Measurements from ENCODE around the gene NMU. TPM values are rescaled to one million over a fixed set of nuclear protein-coding genes. Genes with fewer than 3 reads are reported as not detected.
"Not testable (repeated sequence)": the region's sequence is repeated elsewhere in the genome, so short reads cannot be mapped to it uniquely, and the experiment has no call there.

The NMU gene
- total RNA-seq, 1 experiment from 2014 or later, result 8.5 TPM

DNA sequence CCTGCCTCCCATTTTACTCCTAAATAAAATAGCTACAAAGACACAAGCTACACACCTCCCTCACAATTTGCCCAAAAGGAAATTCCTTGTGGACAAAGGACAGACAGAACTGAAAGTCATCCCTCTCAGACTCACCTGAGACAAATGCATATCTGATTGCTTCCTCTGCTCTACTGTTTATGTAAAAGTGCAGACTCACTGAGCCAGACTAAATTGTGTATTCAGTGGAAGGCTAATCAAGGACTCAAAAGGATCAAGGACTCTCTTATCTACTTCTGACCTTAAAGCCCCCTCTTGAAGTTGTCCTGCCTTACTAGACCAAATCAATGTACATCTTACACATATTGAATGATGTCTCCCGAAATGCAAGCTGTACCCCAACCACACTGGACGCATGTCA, 47.9 kb downstream of the NMU start:
- Mint-ChIP-seq H3K4me3 (ENCODE audit: unreplicated experiment) (no peak overlapping the region), H3K4me1 (ENCODE audit: insufficient read depth, unreplicated experiment) (no peaks in the 10 kb centered on the region), H3K27ac (ENCODE audit: low read depth, unreplicated experiment) (no peak overlapping the region), H3K27me3 (ENCODE audit: insufficient read depth, unreplicated experiment) (no peaks in the 10 kb centered on the region), H3K36me3 (ENCODE audit: insufficient read depth, unreplicated experiment) (no peaks in the 10 kb centered on the region), H3K9me3 (ENCODE audit: unreplicated experiment) (peaks cover 14% of the 10 kb centered on the region)
- POLR2A ChIA-PET, result interaction anchor here (1.0 kb wide), 1 partner anchor 22 kb away, joined by 4 read pairs; no protein-coding TSS in a partner anchor
- intact Hi-C loops (cut with micrococcal nuclease), result no loop called here
- TF ChIP-seq, protein P1, sequence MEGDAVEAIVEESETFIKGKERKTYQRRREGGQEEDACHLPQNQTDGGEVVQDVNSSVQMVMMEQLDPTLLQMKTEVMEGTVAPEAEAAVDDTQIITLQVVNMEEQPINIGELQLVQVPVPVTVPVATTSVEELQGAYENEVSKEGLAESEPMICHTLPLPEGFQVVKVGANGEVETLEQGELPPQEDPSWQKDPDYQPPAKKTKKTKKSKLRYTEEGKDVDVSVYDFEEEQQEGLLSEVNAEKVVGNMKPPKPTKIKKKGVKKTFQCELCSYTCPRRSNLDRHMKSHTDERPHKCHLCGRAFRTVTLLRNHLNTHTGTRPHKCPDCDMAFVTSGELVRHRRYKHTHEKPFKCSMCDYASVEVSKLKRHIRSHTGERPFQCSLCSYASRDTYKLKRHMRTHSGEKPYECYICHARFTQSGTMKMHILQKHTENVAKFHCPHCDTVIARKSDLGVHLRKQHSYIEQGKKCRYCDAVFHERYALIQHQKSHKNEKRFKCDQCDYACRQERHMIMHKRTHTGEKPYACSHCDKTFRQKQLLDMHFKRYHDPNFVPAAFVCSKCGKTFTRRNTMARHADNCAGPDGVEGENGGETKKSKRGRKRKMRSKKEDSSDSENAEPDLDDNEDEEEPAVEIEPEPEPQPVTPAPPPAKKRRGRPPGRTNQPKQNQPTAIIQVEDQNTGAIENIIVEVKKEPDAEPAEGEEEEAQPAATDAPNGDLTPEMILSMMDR (IDR thresholded peaks at IDR 0.05; ENCODE audit: unreplicated experiment), result no peak
- BruUV-seq (replicated peaks), result no TSS peak
- CTCF ChIA-PET, result interaction anchor here (0.7 kb wide), 1 partner anchor 765 kb away, joined by 3 read pairs; no protein-coding TSS in a partner anchor
- DNase-seq (ENCODE audit: unreplicated experiment), result no peak

DNA sequence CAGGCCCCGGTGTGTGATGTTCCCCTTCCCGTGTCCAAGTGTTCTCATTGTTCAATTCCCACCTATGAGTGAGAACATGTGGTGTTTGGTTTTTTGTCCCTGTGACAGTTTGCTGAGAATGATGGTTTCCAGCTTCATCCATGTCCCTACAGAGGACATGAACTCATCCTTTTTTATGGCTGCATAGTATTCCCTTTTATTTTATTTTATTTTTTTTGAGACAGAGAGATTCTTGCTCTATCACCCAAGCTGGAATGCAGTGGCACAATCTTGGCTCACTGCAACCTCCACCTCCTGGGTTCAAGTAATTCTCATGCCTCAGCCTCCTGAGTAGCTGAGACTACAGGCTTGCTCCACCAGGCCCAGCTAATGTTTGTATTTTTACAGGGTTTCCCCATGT, 53.3 kb downstream of the NMU start:
- DNase-seq (ENCODE audit: unreplicated experiment); CTCF ChIA-PET; H3K27me3 Mint-ChIP-seq (ENCODE audit: insufficient read depth, unreplicated experiment); intact Hi-C loops (cut with micrococcal nuclease); H3K4me1 Mint-ChIP-seq (ENCODE audit: insufficient read depth, unreplicated experiment); H3K4me3 Mint-ChIP-seq (ENCODE audit: unreplicated experiment); H3K9me3 Mint-ChIP-seq (ENCODE audit: unreplicated experiment); H3K27ac Mint-ChIP-seq (ENCODE audit: low read depth, unreplicated experiment); H3K36me3 Mint-ChIP-seq (ENCODE audit: insufficient read depth, unreplicated experiment); BruUV-seq (replicated peaks): not testable (repeated sequence)
- POLR2A ChIA-PET, result interaction anchor here (0.8 kb wide), 1 partner anchor 37 kb away, joined by 3 read pairs; no protein-coding TSS in a partner anchor

DNA sequence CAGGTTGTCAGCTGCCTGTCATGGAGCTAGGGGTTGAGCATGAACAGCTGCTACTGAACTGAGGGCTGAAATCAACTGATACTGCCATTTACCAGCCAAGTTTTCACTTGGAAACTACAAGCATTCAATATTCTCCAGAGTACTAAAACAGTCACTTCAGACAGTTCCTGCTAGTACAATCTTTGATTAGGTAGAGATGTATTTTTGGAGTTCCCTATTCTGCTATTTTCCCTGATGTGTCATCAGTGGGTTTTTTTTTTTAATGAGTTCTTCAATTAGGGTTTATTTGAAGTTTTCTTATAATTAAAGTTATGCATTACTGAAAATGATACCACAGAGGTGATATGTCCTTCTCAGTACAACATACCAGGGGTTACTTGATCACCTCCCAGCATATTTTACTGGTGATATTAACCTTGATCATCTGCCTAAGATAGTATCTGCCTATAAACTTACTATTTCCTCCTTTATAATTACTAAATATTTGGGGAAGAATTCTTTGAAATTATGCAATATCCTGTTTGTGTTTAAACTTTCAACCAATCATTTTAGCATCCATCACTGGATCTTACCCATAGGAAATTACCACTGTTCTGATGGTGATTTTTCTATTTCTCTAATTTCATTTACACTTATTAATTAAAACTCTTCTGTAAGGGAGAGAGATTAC, 57.6 kb downstream of the NMU start:
- intact Hi-C loops (cut with micrococcal nuclease), result no loop called here
- DNase-seq (ENCODE audit: unreplicated experiment), result no peak
- BruUV-seq (replicated peaks), result no TSS peak
- Mint-ChIP-seq H3K4me1 (ENCODE audit: insufficient read depth, unreplicated experiment) (no peaks in the 10 kb centered on the region), H3K27me3 (ENCODE audit: insufficient read depth, unreplicated experiment) (no peaks in the 10 kb centered on the region), H3K4me3 (ENCODE audit: unreplicated experiment) (no peak overlapping the region), H3K9me3 (ENCODE audit: unreplicated experiment) (peaks cover 3% of the 10 kb centered on the region), H3K27ac (ENCODE audit: low read depth, unreplicated experiment) (no peak overlapping the region), H3K36me3 (ENCODE audit: insufficient read depth, unreplicated experiment) (no peaks in the 10 kb centered on the region)
- CTCF ChIA-PET, result interaction anchor here (1.2 kb wide), 1 partner anchor 58 kb away, joined by 5 read pairs; the partner anchor contains the start of gene NMU
- POLR2A ChIA-PET, result no interaction called here
- TF ChIP-seq, protein P1 (IDR thresholded peaks at IDR 0.05; ENCODE audit: unreplicated experiment), result no peak

DNA sequence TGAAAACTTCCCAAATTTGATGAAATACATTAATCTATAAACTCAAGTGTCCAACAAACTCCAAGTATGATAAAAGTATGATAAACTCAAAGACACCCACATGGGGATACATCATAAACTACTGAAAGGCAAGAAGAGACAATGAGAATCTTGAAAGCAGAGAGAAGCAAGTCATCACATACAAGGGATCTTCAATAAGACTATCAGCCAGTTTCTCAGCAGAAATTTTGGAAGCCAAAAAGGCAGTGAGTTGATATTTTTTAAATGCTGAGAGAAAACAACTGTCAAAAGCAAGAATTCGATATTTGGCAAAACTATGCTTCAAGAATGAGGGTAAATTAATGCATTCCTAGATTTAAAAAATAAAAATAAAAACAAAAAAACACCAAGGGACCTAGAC, 60.6 kb downstream of the NMU start:
- Mint-ChIP-seq H3K27ac (ENCODE audit: low read depth, unreplicated experiment) (no peak overlapping the region), H3K27me3 (ENCODE audit: insufficient read depth, unreplicated experiment) (no peaks in the 10 kb centered on the region), H3K4me1 (ENCODE audit: insufficient read depth, unreplicated experiment) (no peaks in the 10 kb centered on the region), H3K4me3 (ENCODE audit: unreplicated experiment) (no peak overlapping the region), H3K36me3 (ENCODE audit: insufficient read depth, unreplicated experiment) (no peaks in the 10 kb centered on the region), H3K9me3 (ENCODE audit: unreplicated experiment) (no peaks in the 10 kb centered on the region)
- intact Hi-C loops (cut with micrococcal nuclease), result no loop called here
- DNase-seq (ENCODE audit: unreplicated experiment), result no peak
- ChIA-PET CTCF (interaction anchor here (0.6 kb wide), 1 partner anchor 140 kb away, joined by 3 read pairs; no protein-coding TSS in a partner anchor), POLR2A (no interaction called here)
- TF ChIP-seq, protein P1 (IDR thresholded peaks at IDR 0.05; ENCODE audit: unreplicated experiment), result no peak
- BruUV-seq (replicated peaks), result no TSS peak
